ENCODE measurements around the gene ABCA13.

ABCA13 gene

GRCh38 chr7:48628793-48629349 is 457.6 kb downstream of the ABCA13 start (continued):
- TF ChIP-seq PRDM2 (tag by site-specific recombination; IDR thresholded peaks at IDR 0.05; ENCODE audit: borderline replicate concordance), result no peak
- TF ChIP-seq ZNF2 (tag by site-specific recombination; IDR thresholded peaks at IDR 0.05), result no peak
- no peak for TF ChIP-seq ZFP41 (tag by site-specific recombination; IDR thresholded peaks at IDR 0.05; ENCODE audit: borderline replicate concordance)
- TF ChIP-seq ZNF623 (tag by site-specific recombination; IDR thresholded peaks at IDR 0.05), result no peak

DNA sequence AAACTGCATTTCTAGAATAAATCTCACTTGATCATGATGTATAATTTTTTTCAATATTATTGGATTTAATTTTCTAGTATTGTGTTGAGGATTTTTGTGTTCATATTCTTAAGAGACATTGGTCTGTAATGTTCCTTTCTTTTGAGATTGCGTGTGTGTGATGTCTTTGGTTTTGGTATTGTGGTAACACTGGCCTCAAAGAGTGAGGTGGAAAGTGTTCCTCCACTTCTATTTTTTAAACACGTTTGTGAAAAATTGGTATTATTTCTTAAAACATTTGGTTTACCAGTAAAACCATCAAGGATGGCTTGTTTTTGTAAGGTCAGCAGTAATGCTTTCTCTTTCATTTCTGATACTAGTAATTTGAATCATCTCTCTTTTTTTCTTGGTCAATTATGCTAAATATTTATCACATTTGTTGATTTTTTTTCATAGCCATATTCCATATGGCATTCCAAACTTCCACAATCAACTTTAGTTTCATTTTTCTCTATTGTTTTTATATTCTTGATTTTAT is 462.9 kb downstream of the ABCA13 start:
- ChIA-PET CTCF (interaction anchor here (0.7 kb wide), 1 partner anchor 153 kb away, joined by 4 read pairs; no protein-coding TSS in a partner anchor), POLR2A (no interaction called here)
- TF ChIP-seq ZNF776 (tag by site-specific recombination; IDR thresholded peaks at IDR 0.05; ENCODE audit: borderline replicate concordance) (no peak), ZNF514 (tag by site-specific recombination; IDR thresholded peaks at IDR 0.05) (no peak)
- H3K9me3 ChIP-seq (ENCODE audit: control insufficient read depth, insufficient read depth, low read depth, low read length), result no peaks in the 10 kb centered on the region
- no peak overlapping the region for H3K4me3 ChIP-seq (ENCODE audit: low read depth, low read length)
- H3K27ac ChIP-seq (ENCODE audit: extremely low read depth, low read depth, low read length), result no peak overlapping the region
- 0 out of 2 replicates have a peak, but pooled peaks cover 2% of the 10 kb centered on the region for H3K4me1 ChIP-seq (ENCODE audit: control insufficient read depth, insufficient read depth, low read length)
- no peaks in the 10 kb centered on the region for H3K36me3 ChIP-seq (ENCODE audit: control insufficient read depth in 2 of 2, insufficient read depth in 1 of 2, low read length in 2 of 2)

DNA sequence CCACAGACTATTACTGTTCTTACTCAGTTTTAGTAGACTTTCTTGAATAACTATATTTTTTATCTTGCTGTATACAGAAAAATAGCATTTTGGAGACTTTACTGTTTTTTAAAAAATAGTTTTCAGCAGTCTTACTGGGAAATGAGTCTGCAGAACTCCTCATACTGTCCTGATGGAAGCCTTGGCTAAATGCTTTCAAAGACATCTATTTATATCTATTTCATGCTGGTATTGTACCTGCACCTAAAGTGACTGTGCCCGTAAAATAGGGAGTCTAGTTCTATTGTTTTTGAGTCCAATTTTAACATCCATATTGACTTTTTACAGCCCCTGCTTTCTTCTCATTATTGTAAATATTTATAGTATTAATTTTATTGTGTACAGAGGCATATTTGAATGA is 464.5 kb downstream of the ABCA13 start:
- no peak overlapping the region for H3K4me3 ChIP-seq (ENCODE audit: low read depth, low read length)
- ChIA-PET POLR2A (no interaction called here), CTCF (no interaction called here)
- H3K27ac ChIP-seq (ENCODE audit: extremely low read depth, low read depth, low read length), result no peak overlapping the region
- no peaks in the 10 kb centered on the region for H3K36me3 ChIP-seq (ENCODE audit: control insufficient read depth in 2 of 2, insufficient read depth in 1 of 2, low read length in 2 of 2)
- 0 out of 2 replicates have a peak, but pooled peaks cover 2% of the 10 kb centered on the region for H3K4me1 ChIP-seq (ENCODE audit: control insufficient read depth, insufficient read depth, low read length)
- H3K9me3 ChIP-seq (ENCODE audit: control insufficient read depth, insufficient read depth, low read depth, low read length), result no peaks in the 10 kb centered on the region
- TF ChIP-seq, protein P1, sequence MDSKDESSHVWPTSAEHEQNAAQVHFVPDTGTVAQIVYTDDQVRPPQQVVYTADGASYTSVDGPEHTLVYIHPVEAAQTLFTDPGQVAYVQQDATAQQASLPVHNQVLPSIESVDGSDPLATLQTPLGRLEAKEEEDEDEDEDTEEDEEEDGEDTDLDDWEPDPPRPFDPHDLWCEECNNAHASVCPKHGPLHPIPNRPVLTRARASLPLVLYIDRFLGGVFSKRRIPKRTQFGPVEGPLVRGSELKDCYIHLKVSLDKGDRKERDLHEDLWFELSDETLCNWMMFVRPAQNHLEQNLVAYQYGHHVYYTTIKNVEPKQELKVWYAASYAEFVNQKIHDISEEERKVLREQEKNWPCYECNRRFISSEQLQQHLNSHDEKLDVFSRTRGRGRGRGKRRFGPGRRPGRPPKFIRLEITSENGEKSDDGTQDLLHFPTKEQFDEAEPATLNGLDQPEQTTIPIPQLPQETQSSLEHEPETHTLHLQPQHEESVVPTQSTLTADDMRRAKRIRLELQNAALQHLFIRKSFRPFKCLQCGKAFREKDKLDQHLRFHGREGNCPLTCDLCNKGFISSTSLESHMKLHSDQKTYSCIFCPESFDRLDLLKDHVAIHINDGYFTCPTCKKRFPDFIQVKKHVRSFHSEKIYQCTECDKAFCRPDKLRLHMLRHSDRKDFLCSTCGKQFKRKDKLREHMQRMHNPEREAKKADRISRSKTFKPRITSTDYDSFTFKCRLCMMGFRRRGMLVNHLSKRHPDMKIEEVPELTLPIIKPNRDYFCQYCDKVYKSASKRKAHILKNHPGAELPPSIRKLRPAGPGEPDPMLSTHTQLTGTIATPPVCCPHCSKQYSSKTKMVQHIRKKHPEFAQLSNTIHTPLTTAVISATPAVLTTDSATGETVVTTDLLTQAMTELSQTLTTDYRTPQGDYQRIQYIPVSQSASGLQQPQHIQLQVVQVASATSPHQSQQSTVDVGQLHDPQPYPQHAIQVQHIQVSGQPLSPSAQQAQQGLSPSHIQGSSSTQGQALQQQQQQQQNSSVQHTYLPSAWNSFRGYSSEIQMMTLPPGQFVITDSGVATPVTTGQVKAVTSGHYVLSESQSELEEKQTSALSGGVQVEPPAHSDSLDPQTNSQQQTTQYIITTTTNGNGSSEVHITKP (tag by site-specific recombination; IDR thresholded peaks at IDR 0.05), result no peak
- TF ChIP-seq, protein P2, sequence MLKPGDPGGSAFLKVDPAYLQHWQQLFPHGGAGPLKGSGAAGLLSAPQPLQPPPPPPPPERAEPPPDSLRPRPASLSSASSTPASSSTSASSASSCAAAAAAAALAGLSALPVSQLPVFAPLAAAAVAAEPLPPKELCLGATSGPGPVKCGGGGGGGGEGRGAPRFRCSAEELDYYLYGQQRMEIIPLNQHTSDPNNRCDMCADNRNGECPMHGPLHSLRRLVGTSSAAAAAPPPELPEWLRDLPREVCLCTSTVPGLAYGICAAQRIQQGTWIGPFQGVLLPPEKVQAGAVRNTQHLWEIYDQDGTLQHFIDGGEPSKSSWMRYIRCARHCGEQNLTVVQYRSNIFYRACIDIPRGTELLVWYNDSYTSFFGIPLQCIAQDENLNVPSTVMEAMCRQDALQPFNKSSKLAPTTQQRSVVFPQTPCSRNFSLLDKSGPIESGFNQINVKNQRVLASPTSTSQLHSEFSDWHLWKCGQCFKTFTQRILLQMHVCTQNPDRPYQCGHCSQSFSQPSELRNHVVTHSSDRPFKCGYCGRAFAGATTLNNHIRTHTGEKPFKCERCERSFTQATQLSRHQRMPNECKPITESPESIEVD (tag by site-specific recombination; IDR thresholded peaks at IDR 0.05), result no peak
- TF ChIP-seq, protein P3, sequence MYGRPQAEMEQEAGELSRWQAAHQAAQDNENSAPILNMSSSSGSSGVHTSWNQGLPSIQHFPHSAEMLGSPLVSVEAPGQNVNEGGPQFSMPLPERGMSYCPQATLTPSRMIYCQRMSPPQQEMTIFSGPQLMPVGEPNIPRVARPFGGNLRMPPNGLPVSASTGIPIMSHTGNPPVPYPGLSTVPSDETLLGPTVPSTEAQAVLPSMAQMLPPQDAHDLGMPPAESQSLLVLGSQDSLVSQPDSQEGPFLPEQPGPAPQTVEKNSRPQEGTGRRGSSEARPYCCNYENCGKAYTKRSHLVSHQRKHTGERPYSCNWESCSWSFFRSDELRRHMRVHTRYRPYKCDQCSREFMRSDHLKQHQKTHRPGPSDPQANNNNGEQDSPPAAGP (tag by site-specific recombination; IDR thresholded peaks at IDR 0.05), result no peak
- TF ChIP-seq ZFP37 (tag by site-specific recombination; IDR thresholded peaks at IDR 0.05) (no peak), MZF1 (tag by site-specific recombination; IDR thresholded peaks at IDR 0.05; ENCODE audit: borderline replicate concordance) (no peak), WT1 (tag by site-specific recombination; IDR thresholded peaks at IDR 0.05) (no peak), ZFP69B (tag by site-specific recombination; IDR thresholded peaks at IDR 0.05) (no peak), PRDM1 (tag by site-specific recombination; IDR thresholded peaks at IDR 0.05) (no peak), ZNF600 (tag by site-specific recombination; IDR thresholded peaks at IDR 0.05) (no peak), ZNF792 (tag by site-specific recombination; IDR thresholded peaks at IDR 0.05) (no peak), ZNF626 (tag by site-specific recombination; IDR thresholded peaks at IDR 0.05) (no peak), ZNF521 (tag by site-specific recombination; IDR thresholded peaks at IDR 0.05) (no peak), ZNF624 (tag by site-specific recombination; IDR thresholded peaks at IDR 0.05) (no peak), ZNF701 (tag by site-specific recombination; IDR thresholded peaks at IDR 0.05) (no peak)
- TF ChIP-seq, protein P4, sequence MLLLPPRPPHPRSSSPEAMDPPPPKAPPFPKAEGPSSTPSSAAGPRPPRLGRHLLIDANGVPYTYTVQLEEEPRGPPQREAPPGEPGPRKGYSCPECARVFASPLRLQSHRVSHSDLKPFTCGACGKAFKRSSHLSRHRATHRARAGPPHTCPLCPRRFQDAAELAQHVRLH (tag by site-specific recombination; IDR thresholded peaks at IDR 0.05), result no peak
